SU-DHL-6 (cell line): Measurements from ENCODE around the gene LRRC7.

Source experiments
- H2AFZ ChIP-seq: fragments of 200-600 bp; sonication (generic); 2 replicates; pipeline ENCODE4 v1.6.1; 2014; ENCODE audit warnings: low read depth, mild to moderate bottlenecking, moderate library complexity, mixed read lengths, antibody characterized with exemption, low read length; ENCODE audit not compliant: severe bottlenecking
- H3F3A ChIP-seq: fragments of 200-600 bp; shearing (Covaris generic); 2 replicates; pipeline ENCODE4 v1.6.0; 2016; ENCODE audit warnings: antibody characterized with exemption, mild to moderate bottlenecking; ENCODE audit not compliant: insufficient read depth
- H3K27ac ChIP-seq: fragments of 200-600 bp; sonication (generic); 2 replicates; pipeline ENCODE4 v1.5.1; 2016; ENCODE audit warnings: low read depth, mild to moderate bottlenecking, low read length, moderate library complexity, mixed read lengths
- H3K27me3 ChIP-seq: fragments of 200-600 bp; sonication (generic), shearing (Covaris generic); 2 replicates; pipeline ENCODE4 v1.6.0; 2014; ENCODE audit warnings: mild to moderate bottlenecking, low read length
- H3K36me3 ChIP-seq: fragments of 200-600 bp; sonication (generic); 2 replicates; pipeline ENCODE4 v1.6.1; 2014; ENCODE audit warnings: mild to moderate bottlenecking, low read length, mixed read lengths
- H3K4me2 ChIP-seq: fragments of 300-600, 200-600 bp; shearing (Covaris generic), sonication (generic); 2 replicates; pipeline ENCODE4 v1.6.0; 2014; ENCODE audit warnings: low read length, low read depth, mild to moderate bottlenecking; ENCODE audit not compliant: poor library complexity, severe bottlenecking
- H3K4me3 ChIP-seq: fragments of 200-600 bp; sonication (generic); 2 replicates; pipeline ENCODE4 v1.5.1; 2014; ENCODE audit warnings: antibody characterized with exemption, low read length, mild to moderate bottlenecking, mixed read lengths; ENCODE audit not compliant: insufficient read depth, poor library complexity, severe bottlenecking
- H3K79me2 ChIP-seq: fragments of 200-600 bp; sonication (generic); 2 replicates; pipeline ENCODE4 v1.6.1; 2014; ENCODE audit warnings: mild to moderate bottlenecking, low read length, moderate library complexity; ENCODE audit not compliant: insufficient read depth
- H3K9ac ChIP-seq: fragments of 200-600 bp; sonication (generic); 2 replicates; pipeline ENCODE4 v1.7.0; 2014; ENCODE audit warnings: mild to moderate bottlenecking, low read length
- H3K9me2 ChIP-seq: fragments of 200-600 bp; sonication (generic); replicated peaks from 2 replicates; pipeline ENCODE4 v1.6.1; 2014; ENCODE audit warnings: low read length; ENCODE audit not compliant: insufficient read depth
- H3K9me3 ChIP-seq: fragments of 200-600 bp; sonication (generic); 2 replicates; pipeline ENCODE4 v1.6.1; 2014; ENCODE audit warnings: low read length, mixed read lengths; ENCODE audit not compliant: insufficient read depth
- H4K20me1 ChIP-seq: fragments of 200-600 bp; sonication (generic); 2 replicates; pipeline ENCODE4 v1.6.1; 2014; ENCODE audit warnings: low read depth, mild to moderate bottlenecking, antibody characterized with exemption, low read length, moderate library complexity, mixed read lengths
- EZH2phosphoT487 ChIP-seq: fragments of 200-600 bp; sonication (generic), shearing (Covaris generic); conservative IDR thresholded peaks from 2 replicates; pipeline ENCODE4 v1.6.1; 2018; ENCODE audit warnings: mild to moderate bottlenecking, antibody characterized with exemption, low read length, moderate library complexity, mixed read lengths
- TF ChIP-seq, protein P1 (sequence below): fragments of 200-600 bp; sonication (generic); IDR thresholded peaks from one replicate; pipeline ENCODE4 v1.5.1; 2017; ENCODE audit warnings: antibody characterized with exemption, mild to moderate bottlenecking, low read length, moderate library complexity; ENCODE audit not compliant: insufficient read depth, poor library complexity, severe bottlenecking

LRRC7 gene

GRCh38 chr1:70057500-70057899 lies 489.8 kb downstream of the LRRC7 start:
- Histone ChIP-seq H4K20me1 (no peaks in the 10 kb centered on the region), H3F3A (no peaks in the 10 kb centered on the region), H3K9me3 (no peaks in the 10 kb centered on the region), H2AFZ (no peak overlapping the region), H3K79me2 (no peaks in the 10 kb centered on the region), H3K4me3 (no peak overlapping the region), H3K9ac (no peak overlapping the region), H3K27ac (no peak overlapping the region), H3K36me3 (no peaks in the 10 kb centered on the region), H3K27me3 (no peaks in the 10 kb centered on the region), H3K4me2 (no peak overlapping the region), H3K9me2 (no peaks in the 10 kb centered on the region)
- TF ChIP-seq, protein P1, sequence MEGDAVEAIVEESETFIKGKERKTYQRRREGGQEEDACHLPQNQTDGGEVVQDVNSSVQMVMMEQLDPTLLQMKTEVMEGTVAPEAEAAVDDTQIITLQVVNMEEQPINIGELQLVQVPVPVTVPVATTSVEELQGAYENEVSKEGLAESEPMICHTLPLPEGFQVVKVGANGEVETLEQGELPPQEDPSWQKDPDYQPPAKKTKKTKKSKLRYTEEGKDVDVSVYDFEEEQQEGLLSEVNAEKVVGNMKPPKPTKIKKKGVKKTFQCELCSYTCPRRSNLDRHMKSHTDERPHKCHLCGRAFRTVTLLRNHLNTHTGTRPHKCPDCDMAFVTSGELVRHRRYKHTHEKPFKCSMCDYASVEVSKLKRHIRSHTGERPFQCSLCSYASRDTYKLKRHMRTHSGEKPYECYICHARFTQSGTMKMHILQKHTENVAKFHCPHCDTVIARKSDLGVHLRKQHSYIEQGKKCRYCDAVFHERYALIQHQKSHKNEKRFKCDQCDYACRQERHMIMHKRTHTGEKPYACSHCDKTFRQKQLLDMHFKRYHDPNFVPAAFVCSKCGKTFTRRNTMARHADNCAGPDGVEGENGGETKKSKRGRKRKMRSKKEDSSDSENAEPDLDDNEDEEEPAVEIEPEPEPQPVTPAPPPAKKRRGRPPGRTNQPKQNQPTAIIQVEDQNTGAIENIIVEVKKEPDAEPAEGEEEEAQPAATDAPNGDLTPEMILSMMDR = no peak
- no peak for TF ChIP-seq EZH2phosphoT487

DNA sequence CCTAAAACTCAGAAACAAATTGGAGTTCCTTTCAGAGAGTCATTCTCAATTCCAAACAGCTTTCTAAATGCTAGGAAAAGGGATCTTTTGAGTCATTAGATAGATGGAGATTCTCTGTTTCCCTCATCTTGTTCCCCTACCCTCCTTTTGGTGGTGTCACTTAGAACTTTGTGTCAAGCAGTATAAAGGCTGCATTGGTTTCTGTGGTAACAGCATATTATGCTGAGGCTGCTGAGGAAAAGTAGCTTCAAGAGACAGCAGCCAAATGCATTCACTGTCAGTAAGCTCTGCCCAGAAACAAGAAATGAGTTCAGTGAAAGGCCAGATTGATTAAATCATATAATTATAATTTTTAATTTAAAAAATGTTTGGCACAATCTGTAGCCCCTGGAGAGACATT lies 493.5 kb downstream of the LRRC7 start:
- Histone ChIP-seq H3K9ac (no peak overlapping the region), H3K79me2 (no peaks in the 10 kb centered on the region), H3K27me3 (no peaks in the 10 kb centered on the region)

DNA sequence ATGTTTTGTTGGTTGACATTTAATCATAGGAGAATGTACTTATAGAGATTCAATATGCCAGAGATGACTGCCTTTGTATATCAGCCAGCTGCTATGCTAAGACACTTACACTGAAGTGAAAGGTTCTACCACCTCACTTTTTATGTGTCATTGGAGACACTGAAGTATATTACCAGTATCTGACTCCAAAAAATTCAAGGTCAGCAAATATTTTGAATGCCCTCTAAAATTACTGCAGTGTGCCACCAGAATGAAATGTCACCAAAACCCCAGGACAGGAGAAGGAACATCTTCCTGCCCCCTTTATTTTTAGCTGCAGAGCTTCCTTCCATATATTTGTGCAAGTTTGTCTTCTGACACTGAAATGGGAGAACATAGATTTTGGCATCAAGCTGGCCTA lies 496.1 kb downstream of the LRRC7 start:
- Histone ChIP-seq H4K20me1 (no peaks in the 10 kb centered on the region), H3K79me2 (no peaks in the 10 kb centered on the region), H3K9ac (no peak overlapping the region), H3K4me3 (no peak overlapping the region), H3K36me3 (no peaks in the 10 kb centered on the region), H3K9me3 (no peaks in the 10 kb centered on the region), H3K9me2 (no peaks in the 10 kb centered on the region), H3F3A (no peaks in the 10 kb centered on the region), H3K27ac (no peak overlapping the region), H3K27me3 (no peaks in the 10 kb centered on the region), H2AFZ (no peak overlapping the region), H3K4me2 (no peak overlapping the region)
- no peak for TF ChIP-seq EZH2phosphoT487

More for the DNA sequence above, 493.5 kb downstream of the LRRC7 start:
- Histone ChIP-seq H3K36me3 (no peaks in the 10 kb centered on the region), H3F3A (no peaks in the 10 kb centered on the region), H3K27ac (no peak overlapping the region), H3K9me2 (no peaks in the 10 kb centered on the region), H3K4me3 (no peak overlapping the region), H2AFZ (no peak overlapping the region), H4K20me1 (no peaks in the 10 kb centered on the region), H3K4me2 (no peak overlapping the region), H3K9me3 (no peaks in the 10 kb centered on the region)
- TF ChIP-seq, protein P1 = no peak
- no peak for TF ChIP-seq EZH2phosphoT487

DNA sequence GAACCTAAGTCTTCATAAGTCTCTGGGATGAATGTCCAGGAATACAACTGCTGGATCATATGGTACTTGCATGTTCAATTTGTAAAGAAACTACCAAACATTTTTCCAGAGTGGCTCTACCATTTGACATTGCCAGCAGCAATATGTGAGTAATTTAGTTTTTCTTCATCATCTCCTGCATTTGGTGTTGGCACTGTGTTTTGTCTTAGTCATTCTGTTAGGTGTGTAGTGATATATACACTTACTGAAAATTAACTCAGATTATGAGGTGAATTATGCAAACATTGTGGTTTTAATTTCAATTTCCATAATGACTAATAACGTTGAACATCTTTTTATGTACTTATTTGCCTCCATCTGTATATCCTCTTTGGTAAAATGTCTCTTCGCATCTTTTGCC lies 499.0 kb downstream of the LRRC7 start:
- H3K79me2 ChIP-seq = no peaks in the 10 kb centered on the region
- H3K9me2 ChIP-seq = no peaks in the 10 kb centered on the region
- H3F3A ChIP-seq = no peaks in the 10 kb centered on the region
- H3K27ac ChIP-seq = no peak overlapping the region
- no peaks in the 10 kb centered on the region for H3K9me3 ChIP-seq
- H3K9ac ChIP-seq = no peak overlapping the region
- no peak overlapping the region for H3K4me2 ChIP-seq
- TF ChIP-seq, protein P1 = no peak
- no peak for TF ChIP-seq EZH2phosphoT487
- H3K36me3 ChIP-seq = no peaks in the 10 kb centered on the region
- no peaks in the 10 kb centered on the region for H3K27me3 ChIP-seq
- H4K20me1 ChIP-seq = no peaks in the 10 kb centered on the region
- H2AFZ ChIP-seq = no peak overlapping the region
- no peak overlapping the region for H3K4me3 ChIP-seq
